ENCODE data around the gene PCDH20. TPM values are rescaled to one million over a fixed set of nuclear protein-coding genes. Genes with fewer than 3 reads are reported as not detected.

PCDH20 gene
- polyA plus RNA-seq = under 1 TPM; 0.16 to 0.19 TPM

- H3K4me3 ChIP-seq (ENCODE audit: low read depth in 1 of 2, low read length in 2 of 2) = peak within 1 kb of the TSS; percentile 34 to 39
- peaks cover 0 to 2% of the 10 kb centered on the region in 2 donors for H3K27me3 ChIP-seq (ENCODE audit: control insufficient read depth in 1 of 2, insufficient read depth in 2 of 2, low read length in 2 of 2)
- H3K36me3 ChIP-seq (ENCODE audit: control insufficient read depth in 2 of 2, insufficient read depth in 2 of 2, low read length in 1 of 2) = no peaks in the 10 kb centered on the region
- WGBS, 2 donors = 24 to 36% methylated on average over 3 of the region's 3 CpGs
- no peak within 1 kb of the TSS for H3K27ac ChIP-seq (ENCODE audit: low read depth in 2 of 2, low read length in 1 of 2)
- peaks cover 0 to 4% of the 10 kb centered on the region in 2 donors for H3K4me1 ChIP-seq (ENCODE audit: control insufficient read depth in 2 of 2, insufficient read depth in 2 of 2, low read length in 1 of 2)
- peaks cover 0 to 6% of the 10 kb centered on the region in 2 donors for H3K9me3 ChIP-seq (ENCODE audit: control insufficient read depth in 2 of 2, insufficient read depth in 1 of 2, low read depth in 1 of 2, low read length in 1 of 2)
Measured at GRCh38 chr13:61415749-61416148, at the start of gene PCDH20. TSS of gene PCDH20 (minus strand) at chr13:61415849. CDS start at chr13:61415158, 691 bp downstream.

- Histone ChIP-seq H3K4me3 (ENCODE audit: low read depth in 1 of 2, low read length in 2 of 2) (no peak overlapping the region), H3K36me3 (ENCODE audit: control insufficient read depth in 2 of 2, insufficient read depth in 2 of 2, low read length in 1 of 2) (no peaks in the 10 kb centered on the region), H3K27me3 (ENCODE audit: control insufficient read depth in 1 of 2, insufficient read depth in 2 of 2, low read length in 2 of 2) (no peaks in the 10 kb centered on the region), H3K4me1 (ENCODE audit: control insufficient read depth in 2 of 2, insufficient read depth in 2 of 2, low read length in 1 of 2) (no peaks in the 10 kb centered on the region), H3K27ac (ENCODE audit: low read depth in 2 of 2, low read length in 1 of 2) (no peak overlapping the region), H3K9me3 (ENCODE audit: control insufficient read depth in 2 of 2, insufficient read depth in 1 of 2, low read depth in 1 of 2, low read length in 1 of 2) (no peaks in the 10 kb centered on the region)
- WGBS, 2 donors = 50 to 72% methylated on average over 1 of the region's 1 CpG
Measured at GRCh38 chr13:61463024-61463423, 47.4 kb upstream of the PCDH20 start.

GRCh38 chr13:61453121-61453520 is 37.5 kb upstream of the PCDH20 start:
- 54 to 56% methylated on average over 1 of the region's 1 CpG for WGBS, 2 donors
- no peak overlapping the region for H3K4me3 ChIP-seq (ENCODE audit: low read depth in 1 of 2, low read length in 2 of 2)
- H3K27me3 ChIP-seq (ENCODE audit: control insufficient read depth in 1 of 2, insufficient read depth in 2 of 2, low read length in 2 of 2) = no peaks in the 10 kb centered on the region
- no peaks in the 10 kb centered on the region for H3K36me3 ChIP-seq (ENCODE audit: control insufficient read depth in 2 of 2, insufficient read depth in 2 of 2, low read length in 1 of 2)
- H3K4me1 ChIP-seq (ENCODE audit: control insufficient read depth in 2 of 2, insufficient read depth in 2 of 2, low read length in 1 of 2) = no peaks in the 10 kb centered on the region
- H3K27ac ChIP-seq (ENCODE audit: low read depth in 2 of 2, low read length in 1 of 2) = no peak overlapping the region
- no peaks in the 10 kb centered on the region for H3K9me3 ChIP-seq (ENCODE audit: control insufficient read depth in 2 of 2, insufficient read depth in 1 of 2, low read depth in 1 of 2, low read length in 1 of 2)

GRCh38 chr13:61432029-61432428 is 16.4 kb upstream of the PCDH20 start:
- no peak overlapping the region for H3K4me3 ChIP-seq (ENCODE audit: low read depth in 1 of 2, low read length in 2 of 2)
- H3K4me1 ChIP-seq (ENCODE audit: control insufficient read depth in 2 of 2, insufficient read depth in 2 of 2, low read length in 1 of 2) = no peaks in the 10 kb centered on the region
- H3K27ac ChIP-seq (ENCODE audit: low read depth in 2 of 2, low read length in 1 of 2) = no peak overlapping the region
- no peaks in the 10 kb centered on the region for H3K9me3 ChIP-seq (ENCODE audit: control insufficient read depth in 2 of 2, insufficient read depth in 1 of 2, low read depth in 1 of 2, low read length in 1 of 2)
- no peaks in the 10 kb centered on the region for H3K36me3 ChIP-seq (ENCODE audit: control insufficient read depth in 2 of 2, insufficient read depth in 2 of 2, low read length in 1 of 2)
- 79 to 83% methylated on average over 1 of the region's 1 CpG for WGBS, 2 donors
- no peaks in the 10 kb centered on the region for H3K27me3 ChIP-seq (ENCODE audit: control insufficient read depth in 1 of 2, insufficient read depth in 2 of 2, low read length in 2 of 2)

- H3K9me3 ChIP-seq (ENCODE audit: control insufficient read depth in 2 of 2, insufficient read depth in 1 of 2, low read depth in 1 of 2, low read length in 1 of 2) = no peaks in the 10 kb centered on the region
- WGBS, 2 donors = 74 to 79% methylated on average over 1 of the region's 1 CpG
- no peaks in the 10 kb centered on the region for H3K36me3 ChIP-seq (ENCODE audit: control insufficient read depth in 2 of 2, insufficient read depth in 2 of 2, low read length in 1 of 2)
- no peaks in the 10 kb centered on the region for H3K4me1 ChIP-seq (ENCODE audit: control insufficient read depth in 2 of 2, insufficient read depth in 2 of 2, low read length in 1 of 2)
- no peak overlapping the region for H3K4me3 ChIP-seq (ENCODE audit: low read depth in 1 of 2, low read length in 2 of 2)
- no peaks in the 10 kb centered on the region for H3K27me3 ChIP-seq (ENCODE audit: control insufficient read depth in 1 of 2, insufficient read depth in 2 of 2, low read length in 2 of 2)
- no peak overlapping the region for H3K27ac ChIP-seq (ENCODE audit: low read depth in 2 of 2, low read length in 1 of 2)
Measured at GRCh38 chr13:61423915-61424314, 8.3 kb upstream of the PCDH20 start.

- 35 to 49% methylated on average over 5 of the region's 5 CpGs for WGBS, 2 donors
- Histone ChIP-seq H3K9me3 (ENCODE audit: control insufficient read depth in 2 of 2, insufficient read depth in 1 of 2, low read depth in 1 of 2, low read length in 1 of 2) (peaks cover 0 to 6% of the 10 kb centered on the region in 2 donors), H3K36me3 (ENCODE audit: control insufficient read depth in 2 of 2, insufficient read depth in 2 of 2, low read length in 1 of 2) (no peaks in the 10 kb centered on the region), H3K27me3 (ENCODE audit: control insufficient read depth in 1 of 2, insufficient read depth in 2 of 2, low read length in 2 of 2) (peaks cover 0 to 2% of the 10 kb centered on the region in 2 donors), H3K4me3 (ENCODE audit: low read depth in 1 of 2, low read length in 2 of 2) (no peak overlapping the region), H3K4me1 (ENCODE audit: control insufficient read depth in 2 of 2, insufficient read depth in 2 of 2, low read length in 1 of 2) (peaks cover 0 to 4% of the 10 kb centered on the region in 2 donors), H3K27ac (ENCODE audit: low read depth in 2 of 2, low read length in 1 of 2) (no peak overlapping the region)
Measured at GRCh38 chr13:61417086-61417570, 1.5 kb upstream of the PCDH20 start.

- H3K9me3 ChIP-seq (ENCODE audit: control insufficient read depth in 2 of 2, insufficient read depth in 1 of 2, low read depth in 1 of 2, low read length in 1 of 2) = peaks cover 0 to 6% of the 10 kb centered on the region in 2 donors
- H3K4me3 ChIP-seq (ENCODE audit: low read depth in 1 of 2, low read length in 2 of 2) = peak overlapping the region; percentile 34 to 39
- no peaks in the 10 kb centered on the region for H3K36me3 ChIP-seq (ENCODE audit: control insufficient read depth in 2 of 2, insufficient read depth in 2 of 2, low read length in 1 of 2)
- WGBS, 2 donors = 2% methylated on average over 30 of the region's 30 CpGs
- H3K4me1 ChIP-seq (ENCODE audit: control insufficient read depth in 2 of 2, insufficient read depth in 2 of 2, low read length in 1 of 2) = peaks cover 0 to 4% of the 10 kb centered on the region in 2 donors
- H3K27me3 ChIP-seq (ENCODE audit: control insufficient read depth in 1 of 2, insufficient read depth in 2 of 2, low read length in 2 of 2) = peaks cover 0 to 2% of the 10 kb centered on the region in 2 donors
- H3K27ac ChIP-seq (ENCODE audit: low read depth in 2 of 2, low read length in 1 of 2) = no peak overlapping the region
Measured at GRCh38 chr13:61415058-61415721, 459 bp downstream of the PCDH20 start.

- peaks cover 0 to 2% of the 10 kb centered on the region in 2 donors for H3K27me3 ChIP-seq (ENCODE audit: control insufficient read depth in 1 of 2, insufficient read depth in 2 of 2, low read length in 2 of 2)
- peaks cover 0 to 4% of the 10 kb centered on the region in 2 donors for H3K4me1 ChIP-seq (ENCODE audit: control insufficient read depth in 2 of 2, insufficient read depth in 2 of 2, low read length in 1 of 2)
- H3K4me3 ChIP-seq (ENCODE audit: low read depth in 1 of 2, low read length in 2 of 2) = peak overlapping the region; percentile 34 to 39
- no peak overlapping the region for H3K27ac ChIP-seq (ENCODE audit: low read depth in 2 of 2, low read length in 1 of 2)
- peaks cover 0 to 6% of the 10 kb centered on the region in 2 donors for H3K9me3 ChIP-seq (ENCODE audit: control insufficient read depth in 2 of 2, insufficient read depth in 1 of 2, low read depth in 1 of 2, low read length in 1 of 2)
- H3K36me3 ChIP-seq (ENCODE audit: control insufficient read depth in 2 of 2, insufficient read depth in 2 of 2, low read length in 1 of 2) = no peaks in the 10 kb centered on the region
- 1 to 2% methylated on average over 16 of the region's 16 CpGs for WGBS, 2 donors
Measured at GRCh38 chr13:61414686-61415057, 977 bp downstream of the PCDH20 start.

- Histone ChIP-seq H3K9me3 (ENCODE audit: control insufficient read depth in 2 of 2, insufficient read depth in 1 of 2, low read depth in 1 of 2, low read length in 1 of 2) (peaks cover 0 to 6% of the 10 kb centered on the region in 2 donors), H3K36me3 (ENCODE audit: control insufficient read depth in 2 of 2, insufficient read depth in 2 of 2, low read length in 1 of 2) (no peaks in the 10 kb centered on the region), H3K27me3 (ENCODE audit: control insufficient read depth in 1 of 2, insufficient read depth in 2 of 2, low read length in 2 of 2) (peaks cover 0 to 2% of the 10 kb centered on the region in 2 donors), H3K27ac (ENCODE audit: low read depth in 2 of 2, low read length in 1 of 2) (no peak overlapping the region), H3K4me1 (ENCODE audit: control insufficient read depth in 2 of 2, insufficient read depth in 2 of 2, low read length in 1 of 2) (peaks cover 0 to 4% of the 10 kb centered on the region in 2 donors), H3K4me3 (ENCODE audit: low read depth in 1 of 2, low read length in 2 of 2) (peak overlapping the region in 1 of 2 donors; percentile 11)
- WGBS, 2 donors = 7 to 10% methylated on average over 41 of the region's 41 CpGs
Measured at GRCh38 chr13:61413572-61414535, 1.8 kb downstream of the PCDH20 start.

All from esophagus (tissue), 2 donors.